AG09309 (cell line): Measurements from ENCODE around the gene YDJC.

ENCODE experiments used
- DNase-seq: peaks from one replicate; pipeline ENCODE4 v3.0.0-alpha.2; 2010; ENCODE audit warnings: low read depth
- H3K4me3 ChIP-seq: 2 replicates; pipeline ENCODE4 v1.5.1; 2011; ENCODE audit warnings: mild to moderate bottlenecking, low read depth, low read length, moderate library complexity; ENCODE audit not compliant: control insufficient read depth
- TF ChIP-seq, protein P1 (sequence below): IDR thresholded peaks from 2 replicates; pipeline ENCODE4 v1.5.1; 2011; ENCODE audit warnings: mild to moderate bottlenecking, low read depth, low read length, inconsistent platforms; ENCODE audit not compliant: insufficient read depth, control insufficient read depth; ENCODE audit errors: missing control alignments

The YDJC gene

DNA sequence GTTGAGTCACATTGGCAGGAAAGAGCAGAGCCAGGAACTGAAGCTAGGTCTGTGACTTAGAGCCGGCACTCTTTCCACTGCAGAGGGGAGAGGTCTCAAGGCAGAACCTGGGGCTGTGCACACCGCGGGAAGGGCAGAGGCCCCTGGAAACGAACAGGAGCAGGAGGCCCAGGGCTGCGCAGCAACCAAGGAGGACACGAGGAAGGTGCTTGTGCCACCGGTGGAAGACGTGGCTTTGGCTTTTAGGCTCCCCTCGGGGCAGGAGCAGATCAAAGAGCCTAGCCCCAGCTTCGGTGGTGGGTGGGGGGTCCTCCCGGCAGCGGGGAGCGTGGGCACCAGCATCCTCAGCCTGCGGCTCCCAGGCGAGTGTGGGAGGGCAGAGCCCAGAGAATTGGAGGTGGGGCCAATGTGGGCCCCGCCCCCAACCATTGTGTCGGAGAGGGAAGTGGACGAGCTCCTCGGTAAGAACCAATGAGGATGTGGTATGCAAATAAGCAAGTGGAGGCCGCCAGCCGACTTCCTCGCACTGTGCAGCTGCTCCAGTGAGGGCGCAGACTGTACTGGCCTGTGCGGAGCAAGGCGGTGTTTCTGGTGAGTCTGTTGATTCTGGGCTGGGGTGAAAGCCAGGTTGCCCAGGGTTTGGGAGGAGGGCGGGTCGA lies 2.5 kb upstream of the YDJC start, which contains the start of gene CCDC116:
Gene CCDC116, plus strand, starts transcription at position 524 of the 659 bp plus-strand sequence. CDS start 422 bp downstream, outside the sequence.
- TF ChIP-seq, protein P1, sequence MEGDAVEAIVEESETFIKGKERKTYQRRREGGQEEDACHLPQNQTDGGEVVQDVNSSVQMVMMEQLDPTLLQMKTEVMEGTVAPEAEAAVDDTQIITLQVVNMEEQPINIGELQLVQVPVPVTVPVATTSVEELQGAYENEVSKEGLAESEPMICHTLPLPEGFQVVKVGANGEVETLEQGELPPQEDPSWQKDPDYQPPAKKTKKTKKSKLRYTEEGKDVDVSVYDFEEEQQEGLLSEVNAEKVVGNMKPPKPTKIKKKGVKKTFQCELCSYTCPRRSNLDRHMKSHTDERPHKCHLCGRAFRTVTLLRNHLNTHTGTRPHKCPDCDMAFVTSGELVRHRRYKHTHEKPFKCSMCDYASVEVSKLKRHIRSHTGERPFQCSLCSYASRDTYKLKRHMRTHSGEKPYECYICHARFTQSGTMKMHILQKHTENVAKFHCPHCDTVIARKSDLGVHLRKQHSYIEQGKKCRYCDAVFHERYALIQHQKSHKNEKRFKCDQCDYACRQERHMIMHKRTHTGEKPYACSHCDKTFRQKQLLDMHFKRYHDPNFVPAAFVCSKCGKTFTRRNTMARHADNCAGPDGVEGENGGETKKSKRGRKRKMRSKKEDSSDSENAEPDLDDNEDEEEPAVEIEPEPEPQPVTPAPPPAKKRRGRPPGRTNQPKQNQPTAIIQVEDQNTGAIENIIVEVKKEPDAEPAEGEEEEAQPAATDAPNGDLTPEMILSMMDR: no peak
- DNase-seq: no peak
- no peak within 1 kb of the TSS for H3K4me3 ChIP-seq

DNA sequence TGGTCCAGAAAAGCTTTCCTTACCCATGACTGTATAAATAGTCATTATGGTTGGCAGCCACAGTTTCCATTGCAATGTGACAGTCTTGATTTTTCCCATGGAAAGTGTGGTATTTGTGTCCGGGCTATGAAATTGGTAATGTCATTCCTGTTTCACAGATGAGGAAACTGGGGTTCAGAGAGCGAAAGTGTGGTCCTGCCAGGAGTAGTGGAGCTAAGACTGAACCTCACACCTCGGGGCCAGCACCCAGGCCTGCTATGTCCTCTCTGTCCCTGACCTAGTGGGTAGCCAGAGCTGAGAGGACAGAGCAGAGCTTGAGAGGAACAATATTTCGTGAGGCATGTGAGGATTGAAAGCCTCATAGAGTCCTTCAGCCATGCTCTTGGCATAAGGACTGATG lies 1.2 kb upstream of the YDJC start:
- TF ChIP-seq, protein P1: no peak
- H3K4me3 ChIP-seq: no peak overlapping the region
- no peak for DNase-seq

DNA sequence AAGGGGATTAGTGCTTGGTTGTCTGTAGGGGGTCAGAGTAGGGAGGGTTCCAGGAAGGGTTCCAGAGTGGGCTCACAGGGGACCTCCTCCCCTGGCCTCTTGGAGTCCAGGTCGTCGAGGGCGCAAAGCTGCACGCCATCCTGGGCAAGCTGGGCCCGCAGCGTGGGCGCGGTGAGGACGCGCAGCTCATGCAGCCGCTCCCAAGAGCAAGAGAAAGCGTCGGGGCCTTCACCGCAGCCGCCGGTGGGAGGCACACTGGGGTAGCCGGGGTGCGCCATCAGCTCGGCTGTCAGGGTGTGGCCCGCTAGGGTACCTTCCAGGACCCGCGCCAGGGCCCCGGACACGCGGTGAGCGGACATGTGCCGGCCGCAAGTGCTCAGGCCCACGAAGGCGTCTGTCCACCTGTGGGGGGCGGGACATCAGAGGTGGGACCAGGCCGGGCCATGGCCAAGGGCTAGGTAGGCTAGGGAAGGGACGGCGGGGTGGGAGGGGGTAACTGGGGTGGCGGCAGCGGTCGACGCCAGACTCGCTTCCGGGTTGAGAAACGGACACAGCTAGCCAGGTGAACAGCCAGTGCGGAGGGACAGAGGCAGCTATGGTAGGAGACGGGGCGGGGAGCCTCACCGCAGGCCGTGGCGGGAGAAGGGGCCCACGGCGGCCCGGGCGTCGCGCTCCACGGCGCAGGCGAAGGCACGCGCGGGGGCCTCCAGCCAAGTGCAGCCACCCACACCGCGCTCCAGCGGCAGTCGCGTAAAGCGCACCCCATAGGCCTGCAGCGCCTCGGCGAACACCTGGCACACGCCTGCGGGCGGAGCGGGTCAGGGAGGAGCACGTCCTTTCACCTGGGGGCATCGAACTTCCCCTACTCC lies 1.2 kb downstream of the YDJC start:
- DNase-seq: no peak
- H3K4me3 ChIP-seq: peak overlapping the region; percentile 93
- TF ChIP-seq, protein P1: no peak

DNA sequence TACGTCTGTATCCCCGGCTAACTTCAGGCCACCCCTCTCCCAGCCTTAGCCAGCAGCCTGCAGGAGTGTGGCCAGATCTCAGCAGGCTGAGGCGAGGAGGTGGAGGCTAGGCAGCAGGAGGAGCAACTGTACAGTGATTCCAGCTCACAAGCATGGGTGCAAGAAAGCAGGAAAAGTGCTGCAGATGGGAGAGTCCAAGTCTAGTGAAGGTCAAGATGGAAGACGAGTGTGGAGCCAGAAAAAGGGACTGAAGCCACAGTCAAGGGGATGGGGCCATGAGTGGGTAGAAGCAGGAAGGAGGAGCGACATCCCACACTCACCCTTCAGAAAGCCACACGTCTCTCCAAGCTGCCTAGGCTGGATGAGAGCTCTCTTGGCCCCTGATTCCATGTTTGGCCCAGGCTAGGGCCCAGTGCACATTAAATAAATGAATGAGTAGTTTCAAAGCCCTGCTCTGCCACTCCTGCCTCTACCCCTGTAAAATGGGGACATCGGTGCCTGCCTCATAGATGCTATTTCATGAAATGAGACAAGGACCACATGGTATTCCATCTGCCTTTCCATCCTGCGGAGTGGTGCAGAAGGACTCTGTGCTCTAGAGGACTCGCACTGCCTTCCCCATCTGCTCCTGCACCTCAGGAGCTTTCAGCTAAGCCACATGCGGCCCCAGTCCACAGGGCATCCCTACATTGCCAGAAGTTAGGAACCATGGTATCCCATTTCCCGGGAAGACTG lies 2.9 kb downstream of the YDJC start:
- no peak overlapping the region for H3K4me3 ChIP-seq
- DNase-seq: no peak
- TF ChIP-seq, protein P1: no peak

DNA sequence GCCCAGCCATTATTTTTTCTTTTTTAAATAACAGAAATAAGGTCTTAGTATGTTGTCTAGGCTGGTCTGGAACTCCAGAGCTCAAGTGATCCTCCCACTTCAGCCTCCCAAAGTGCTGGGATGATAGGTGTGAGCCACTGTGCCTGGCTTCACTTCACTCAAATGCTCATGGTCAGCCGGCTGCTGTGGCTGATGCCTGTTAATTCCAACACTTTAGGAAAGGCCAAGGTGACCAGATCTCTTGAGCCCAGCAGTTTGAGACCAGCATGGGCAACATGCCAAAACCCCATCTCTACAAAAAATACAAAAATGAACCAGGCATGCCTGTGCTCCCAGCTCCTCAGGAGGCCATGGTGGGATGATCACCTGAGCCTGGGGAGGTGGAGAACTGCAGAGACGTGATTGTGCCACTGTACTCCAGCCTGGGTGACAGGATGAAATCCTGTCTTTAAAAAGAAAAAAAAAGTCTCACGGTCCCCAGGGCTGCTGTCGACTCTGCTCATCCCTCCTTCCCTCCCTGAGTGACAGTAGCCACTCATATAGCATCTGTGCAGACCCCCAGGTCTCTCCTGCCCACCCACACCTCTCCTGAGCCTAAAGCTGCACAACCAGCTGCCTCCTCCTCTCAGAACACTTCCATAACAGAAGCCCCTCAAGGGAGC lies 3.6 kb downstream of the YDJC start:
- TF ChIP-seq, protein P1: no peak
- H3K4me3 ChIP-seq: no peak overlapping the region
- DNase-seq: no peak
